HL-60/S4 treated with retinoic acid at 250 ng/mL for 4 days and 3 days (cell line): ENCODE measurements around the gene PKP4.

Experiments
- in situ Hi-C: fragments of 300-500 bp; cut with MboI; formaldehyde crosslinking; loops from 2 replicates; pipeline ENCODE4 v1.7.0; 2022; ENCODE audit warnings: low sequenced_read_pairs

Gene PKP4

GRCh38 chr2:158728422-158728821, 271.7 kb downstream of the PKP4 start:
- in situ Hi-C loops: no loop called here

- in situ Hi-C loops: no loop called here
Observed at GRCh38 chr2:158729451-158729850, 272.7 kb downstream of the PKP4 start.

- in situ Hi-C loops: no loop called here
Observed at GRCh38 chr2:158729873-158730620, 273.3 kb downstream of the PKP4 start.

DNA sequence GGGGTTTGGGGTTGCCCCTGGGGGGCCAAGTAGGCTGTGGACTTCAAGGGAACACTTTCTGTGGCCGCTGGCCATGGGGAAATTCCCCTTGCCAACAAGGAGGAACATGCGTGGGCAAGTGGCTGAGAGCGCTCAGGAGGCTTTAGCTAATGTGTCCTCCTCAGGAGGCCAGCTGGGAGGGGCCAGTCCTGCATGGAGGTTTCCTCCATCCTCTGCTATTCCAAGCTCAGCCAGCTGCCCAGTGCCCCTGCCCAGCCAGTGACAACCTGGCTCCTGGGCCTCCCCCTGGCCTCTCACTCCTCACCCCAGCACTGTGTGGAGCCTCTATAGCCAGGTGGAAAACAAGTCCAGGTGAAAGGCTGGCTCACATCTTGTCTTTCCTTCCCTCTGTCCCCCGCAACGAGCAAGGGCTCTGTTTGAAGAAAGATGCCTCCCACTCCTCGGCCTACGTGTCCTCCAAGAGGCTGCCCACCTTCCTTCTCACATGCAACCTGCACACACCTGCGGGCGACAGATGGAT, 273.9 kb downstream of the PKP4 start:
- in situ Hi-C loops: no loop called here

GRCh38 chr2:158731386-158731785, 274.6 kb downstream of the PKP4 start:
- in situ Hi-C loops: no loop called here
